Esophagus muscularis mucosa (tissue), 3 donors: ENCODE data around the gene SERINC4.

Source experiments
- EP300 ChIP-seq: sonication (generic); formaldehyde crosslinking; IDR thresholded peaks from one replicate; pipeline ENCODE4 v1.6.1; 2017; ENCODE audit warnings: antibody characterized with exemption
- TF ChIP-seq, protein P1 (sequence below), 3 experiments: fragments of 200-600 bp in 2 of 3; fragments of 450-650 bp in 1 of 3; sonication (generic) in 2 of 3; IDR thresholded peaks; one replicate each; pipeline ENCODE4 v1.5.1; 2017 to 2019; ENCODE audit warnings: antibody characterized with exemption in 3 of 3, mild to moderate bottlenecking in 2 of 3, moderate library complexity in 1 of 3

DNA sequence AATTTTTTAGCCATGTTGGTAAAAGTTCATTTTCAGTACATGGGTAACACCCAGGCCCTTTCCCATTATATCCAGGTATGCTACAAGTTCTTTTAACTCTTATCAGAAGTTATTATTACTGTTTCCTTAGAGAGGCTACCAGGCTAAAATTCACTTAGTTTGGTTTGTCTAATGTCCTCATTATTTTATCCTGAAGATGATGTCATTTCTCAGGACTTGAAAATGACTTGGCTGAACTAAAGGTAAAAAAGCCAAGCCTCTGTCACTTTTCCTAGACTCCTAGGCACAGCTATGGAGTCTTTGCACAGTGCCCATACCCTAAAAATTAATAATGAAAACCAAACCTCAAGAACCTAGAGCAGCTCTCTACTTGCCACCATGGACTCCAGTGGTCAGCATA is 27.4 kb downstream of the SERINC4 start:
- TF ChIP-seq EP300, result no peak
- TF ChIP-seq, protein P1, sequence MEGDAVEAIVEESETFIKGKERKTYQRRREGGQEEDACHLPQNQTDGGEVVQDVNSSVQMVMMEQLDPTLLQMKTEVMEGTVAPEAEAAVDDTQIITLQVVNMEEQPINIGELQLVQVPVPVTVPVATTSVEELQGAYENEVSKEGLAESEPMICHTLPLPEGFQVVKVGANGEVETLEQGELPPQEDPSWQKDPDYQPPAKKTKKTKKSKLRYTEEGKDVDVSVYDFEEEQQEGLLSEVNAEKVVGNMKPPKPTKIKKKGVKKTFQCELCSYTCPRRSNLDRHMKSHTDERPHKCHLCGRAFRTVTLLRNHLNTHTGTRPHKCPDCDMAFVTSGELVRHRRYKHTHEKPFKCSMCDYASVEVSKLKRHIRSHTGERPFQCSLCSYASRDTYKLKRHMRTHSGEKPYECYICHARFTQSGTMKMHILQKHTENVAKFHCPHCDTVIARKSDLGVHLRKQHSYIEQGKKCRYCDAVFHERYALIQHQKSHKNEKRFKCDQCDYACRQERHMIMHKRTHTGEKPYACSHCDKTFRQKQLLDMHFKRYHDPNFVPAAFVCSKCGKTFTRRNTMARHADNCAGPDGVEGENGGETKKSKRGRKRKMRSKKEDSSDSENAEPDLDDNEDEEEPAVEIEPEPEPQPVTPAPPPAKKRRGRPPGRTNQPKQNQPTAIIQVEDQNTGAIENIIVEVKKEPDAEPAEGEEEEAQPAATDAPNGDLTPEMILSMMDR (IDR thresholded peaks at IDR 0.05), result no peak
